ENCODE measurements around the gene PIEZO2. TPM values are rescaled to one million over a fixed set of nuclear protein-coding genes. Genes with fewer than 3 reads are reported as not detected.
"Not testable (repeated sequence)": the region's sequence is repeated elsewhere in the genome, so short reads cannot be mapped to it uniquely, and the experiment has no call there.

PIEZO2 gene
- total RNA-seq, 1 donor from 2014 or later: 1.7 TPM

DNA sequence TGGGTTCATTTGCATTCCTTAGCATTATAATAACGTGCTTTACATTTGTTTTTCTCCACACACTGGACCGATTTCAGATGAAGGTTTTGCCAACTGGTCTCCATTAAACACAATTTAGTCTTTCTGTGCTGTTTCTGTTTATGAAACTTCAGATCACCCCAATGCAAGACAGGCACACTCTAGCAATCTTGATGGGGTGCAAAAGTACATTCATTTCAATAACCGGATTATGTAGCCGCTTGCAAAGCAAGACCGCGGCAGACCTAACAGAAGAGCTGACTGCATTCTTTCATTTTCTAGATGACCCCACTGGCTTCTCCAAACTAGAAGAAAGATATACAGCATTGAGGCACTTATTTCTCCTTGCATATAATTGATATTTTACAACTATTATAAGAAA lies 301.5 kb downstream of the PIEZO2 start:
- Mint-ChIP-seq H3K4me1 (ENCODE audit: low read depth) (peaks cover 14% of the 10 kb centered on the region), H3K4me3 (ENCODE audit: low read depth) (no peak overlapping the region), H3K9me3 (ENCODE audit: low read depth) (peaks cover 8% of the 10 kb centered on the region), H3K27me3 (peaks cover 16% of the 10 kb centered on the region), H3K27ac (no peak overlapping the region), H3K36me3 (ENCODE audit: insufficient read depth) (peaks cover 3% of the 10 kb centered on the region)
- DNase-seq (ENCODE audit: low spot score, unreplicated experiment): no peak
- TF ChIP-seq, protein P1, sequence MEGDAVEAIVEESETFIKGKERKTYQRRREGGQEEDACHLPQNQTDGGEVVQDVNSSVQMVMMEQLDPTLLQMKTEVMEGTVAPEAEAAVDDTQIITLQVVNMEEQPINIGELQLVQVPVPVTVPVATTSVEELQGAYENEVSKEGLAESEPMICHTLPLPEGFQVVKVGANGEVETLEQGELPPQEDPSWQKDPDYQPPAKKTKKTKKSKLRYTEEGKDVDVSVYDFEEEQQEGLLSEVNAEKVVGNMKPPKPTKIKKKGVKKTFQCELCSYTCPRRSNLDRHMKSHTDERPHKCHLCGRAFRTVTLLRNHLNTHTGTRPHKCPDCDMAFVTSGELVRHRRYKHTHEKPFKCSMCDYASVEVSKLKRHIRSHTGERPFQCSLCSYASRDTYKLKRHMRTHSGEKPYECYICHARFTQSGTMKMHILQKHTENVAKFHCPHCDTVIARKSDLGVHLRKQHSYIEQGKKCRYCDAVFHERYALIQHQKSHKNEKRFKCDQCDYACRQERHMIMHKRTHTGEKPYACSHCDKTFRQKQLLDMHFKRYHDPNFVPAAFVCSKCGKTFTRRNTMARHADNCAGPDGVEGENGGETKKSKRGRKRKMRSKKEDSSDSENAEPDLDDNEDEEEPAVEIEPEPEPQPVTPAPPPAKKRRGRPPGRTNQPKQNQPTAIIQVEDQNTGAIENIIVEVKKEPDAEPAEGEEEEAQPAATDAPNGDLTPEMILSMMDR (IDR thresholded peaks at IDR 0.05; ENCODE audit: unreplicated experiment): no peak

DNA sequence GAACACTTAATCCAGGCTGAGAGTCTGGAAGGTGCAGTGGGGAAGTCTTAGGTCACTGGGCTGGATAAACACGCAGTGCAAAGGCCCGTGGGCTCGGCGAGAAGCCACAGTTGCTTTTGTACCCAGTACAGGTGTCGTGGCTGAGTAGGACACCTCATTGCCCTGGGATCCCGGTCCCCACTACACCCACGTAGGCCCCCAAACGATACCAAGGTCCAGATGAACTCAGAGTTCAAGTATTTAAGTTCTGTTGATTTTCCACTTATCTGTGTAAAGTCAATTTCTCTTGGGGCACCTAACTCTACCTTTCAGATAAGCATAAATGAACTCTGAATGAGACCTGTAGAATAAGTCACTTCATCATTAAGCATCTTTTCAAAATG lies 302.0 kb downstream of the PIEZO2 start:
- Mint-ChIP-seq H3K27me3 (peaks cover 11% of the 10 kb centered on the region), H3K27ac (no peak overlapping the region), H3K4me3 (ENCODE audit: low read depth) (no peak overlapping the region), H3K4me1 (ENCODE audit: low read depth) (peaks cover 14% of the 10 kb centered on the region), H3K9me3 (ENCODE audit: low read depth) (peaks cover 8% of the 10 kb centered on the region), H3K36me3 (ENCODE audit: insufficient read depth) (peaks cover 3% of the 10 kb centered on the region)
- no peak for DNase-seq (ENCODE audit: low spot score, unreplicated experiment)
- TF ChIP-seq, protein P1 (IDR thresholded peaks at IDR 0.05; ENCODE audit: unreplicated experiment): no peak

DNA sequence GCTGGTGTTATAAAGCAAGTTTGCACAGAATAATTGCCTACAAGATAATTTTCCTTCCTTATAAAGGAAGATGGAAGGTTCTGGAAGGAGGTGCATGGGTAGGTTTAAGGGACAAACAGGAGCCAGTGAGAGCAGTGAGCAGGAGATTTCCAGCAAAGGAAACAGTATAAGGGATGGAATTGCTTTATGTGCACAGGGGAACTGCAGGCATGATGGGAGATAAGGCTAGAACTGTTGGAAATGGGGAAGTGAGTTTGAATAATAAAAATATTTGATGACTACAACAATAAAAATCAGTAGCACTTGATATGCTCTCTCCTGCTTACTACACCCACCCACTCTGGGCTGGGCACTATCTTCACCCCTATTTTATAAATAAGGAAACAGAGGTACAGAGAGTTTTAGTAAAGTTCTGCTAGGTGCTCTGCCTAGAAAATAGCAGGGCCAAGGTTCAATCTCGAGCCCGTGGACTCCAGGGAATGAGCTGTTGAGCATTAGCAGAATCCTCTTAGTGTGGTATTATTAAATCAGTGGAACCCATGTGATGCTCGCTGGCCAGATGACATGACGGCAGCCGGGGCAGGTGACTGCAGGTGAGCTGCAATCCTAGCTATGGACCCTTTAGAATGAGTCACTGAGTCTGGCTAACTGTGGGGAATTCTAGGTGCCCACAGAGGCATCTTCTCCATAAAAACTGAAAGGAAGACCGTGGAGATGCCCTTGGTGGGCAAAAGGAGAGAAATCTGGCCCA lies 302.5 kb downstream of the PIEZO2 start:
- Mint-ChIP-seq H3K9me3 (ENCODE audit: low read depth) (peaks cover 8% of the 10 kb centered on the region), H3K27ac (no peak overlapping the region), H3K4me1 (ENCODE audit: low read depth) (peaks cover 13% of the 10 kb centered on the region), H3K36me3 (ENCODE audit: insufficient read depth) (peaks cover 3% of the 10 kb centered on the region), H3K4me3 (ENCODE audit: low read depth) (no peak overlapping the region), H3K27me3 (peaks cover 10% of the 10 kb centered on the region)
- TF ChIP-seq, protein P1 (IDR thresholded peaks at IDR 0.05; ENCODE audit: unreplicated experiment): no peak
- DNase-seq (ENCODE audit: low spot score, unreplicated experiment): no peak

DNA sequence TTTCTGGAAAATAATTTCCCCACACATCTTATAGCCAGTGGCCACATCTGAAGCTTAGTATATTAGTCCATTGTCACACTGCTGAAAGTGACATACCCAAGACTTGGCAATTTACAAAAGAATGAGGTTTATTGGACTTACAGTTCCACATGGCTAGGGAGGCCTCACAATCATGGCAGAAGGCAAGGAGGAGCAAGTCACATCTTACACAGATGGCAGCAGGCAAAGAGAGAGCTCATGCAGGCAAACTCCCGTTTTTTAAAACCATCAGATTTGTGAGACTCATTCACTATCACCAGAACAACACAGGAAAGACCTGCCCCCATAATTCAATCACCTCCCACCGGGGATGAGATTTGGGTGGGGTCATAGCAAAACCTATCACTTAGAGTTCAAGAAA lies 303.3 kb downstream of the PIEZO2 start:
- not testable (repeated sequence) for H3K27ac Mint-ChIP-seq; H3K4me3 Mint-ChIP-seq (ENCODE audit: low read depth); DNase-seq (ENCODE audit: low spot score, unreplicated experiment); H3K9me3 Mint-ChIP-seq (ENCODE audit: low read depth); H3K27me3 Mint-ChIP-seq; H3K36me3 Mint-ChIP-seq (ENCODE audit: insufficient read depth)
- H3K4me1 Mint-ChIP-seq (ENCODE audit: low read depth): peaks cover 13% of the 10 kb centered on the region

DNA sequence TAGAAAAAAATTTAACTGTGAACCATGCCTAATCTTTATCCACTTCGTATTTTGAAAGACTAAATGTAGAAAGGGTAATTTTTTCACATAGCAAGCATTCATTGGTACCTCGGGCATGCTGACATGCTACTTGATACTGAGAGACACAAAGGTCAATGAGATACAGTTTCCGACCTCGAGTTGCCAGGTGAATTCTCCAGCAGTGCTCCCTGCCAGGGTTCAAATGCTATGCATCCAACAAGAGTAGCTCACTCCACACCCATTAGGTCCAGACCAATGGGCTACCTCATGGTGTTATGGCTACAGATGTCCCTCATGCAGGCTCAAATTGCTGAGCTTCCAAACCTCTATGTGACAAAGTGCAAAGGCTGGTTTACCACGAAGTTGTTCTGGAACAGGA lies 305.8 kb downstream of the PIEZO2 start:
- peaks cover 8% of the 10 kb centered on the region for H3K9me3 Mint-ChIP-seq (ENCODE audit: low read depth)
- TF ChIP-seq, protein P1 (IDR thresholded peaks at IDR 0.05; ENCODE audit: unreplicated experiment): no peak
- DNase-seq (ENCODE audit: low spot score, unreplicated experiment): no peak
- no peak overlapping the region for H3K27ac Mint-ChIP-seq
- H3K4me3 Mint-ChIP-seq (ENCODE audit: low read depth): no peak overlapping the region
- H3K36me3 Mint-ChIP-seq (ENCODE audit: insufficient read depth): peaks cover 3% of the 10 kb centered on the region
- peaks cover 16% of the 10 kb centered on the region for H3K4me1 Mint-ChIP-seq (ENCODE audit: low read depth)
- H3K27me3 Mint-ChIP-seq: peaks cover 1% of the 10 kb centered on the region

DNA sequence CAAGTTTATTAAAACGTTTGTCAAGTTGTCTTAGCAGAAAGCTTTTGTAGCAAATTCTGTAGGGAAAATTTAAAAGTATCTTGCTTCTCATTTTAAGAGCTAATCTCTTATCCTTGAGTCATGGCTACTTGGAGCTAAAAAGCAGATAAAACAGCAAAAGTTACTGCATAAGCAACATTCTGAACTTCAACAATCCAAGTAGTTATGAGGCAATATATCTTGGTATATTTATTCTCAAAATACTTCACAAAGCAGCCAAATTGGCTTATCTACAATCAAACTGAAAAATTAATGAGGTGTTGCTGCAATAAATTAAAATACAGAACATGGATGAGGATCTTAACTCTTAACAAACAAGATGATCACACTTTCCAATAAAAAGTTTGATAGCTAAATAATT lies 306.5 kb downstream of the PIEZO2 start:
- TF ChIP-seq, protein P1 (IDR thresholded peaks at IDR 0.05; ENCODE audit: unreplicated experiment): no peak
- no peaks in the 10 kb centered on the region for H3K27me3 Mint-ChIP-seq
- no peak overlapping the region for H3K4me3 Mint-ChIP-seq (ENCODE audit: low read depth)
- H3K4me1 Mint-ChIP-seq (ENCODE audit: low read depth): peaks cover 13% of the 10 kb centered on the region
- H3K9me3 Mint-ChIP-seq (ENCODE audit: low read depth): peaks cover 8% of the 10 kb centered on the region
- no peak for DNase-seq (ENCODE audit: low spot score, unreplicated experiment)
- H3K36me3 Mint-ChIP-seq (ENCODE audit: insufficient read depth): peaks cover 3% of the 10 kb centered on the region
- H3K27ac Mint-ChIP-seq: no peak overlapping the region
